ENCODE data around the gene ETFB. TPM values are rescaled to one million over a fixed set of nuclear protein-coding genes. Genes with fewer than 3 reads are reported as not detected.

Gene ETFB
- polyA plus RNA-seq, 1 donor, result 145 TPM

DNA sequence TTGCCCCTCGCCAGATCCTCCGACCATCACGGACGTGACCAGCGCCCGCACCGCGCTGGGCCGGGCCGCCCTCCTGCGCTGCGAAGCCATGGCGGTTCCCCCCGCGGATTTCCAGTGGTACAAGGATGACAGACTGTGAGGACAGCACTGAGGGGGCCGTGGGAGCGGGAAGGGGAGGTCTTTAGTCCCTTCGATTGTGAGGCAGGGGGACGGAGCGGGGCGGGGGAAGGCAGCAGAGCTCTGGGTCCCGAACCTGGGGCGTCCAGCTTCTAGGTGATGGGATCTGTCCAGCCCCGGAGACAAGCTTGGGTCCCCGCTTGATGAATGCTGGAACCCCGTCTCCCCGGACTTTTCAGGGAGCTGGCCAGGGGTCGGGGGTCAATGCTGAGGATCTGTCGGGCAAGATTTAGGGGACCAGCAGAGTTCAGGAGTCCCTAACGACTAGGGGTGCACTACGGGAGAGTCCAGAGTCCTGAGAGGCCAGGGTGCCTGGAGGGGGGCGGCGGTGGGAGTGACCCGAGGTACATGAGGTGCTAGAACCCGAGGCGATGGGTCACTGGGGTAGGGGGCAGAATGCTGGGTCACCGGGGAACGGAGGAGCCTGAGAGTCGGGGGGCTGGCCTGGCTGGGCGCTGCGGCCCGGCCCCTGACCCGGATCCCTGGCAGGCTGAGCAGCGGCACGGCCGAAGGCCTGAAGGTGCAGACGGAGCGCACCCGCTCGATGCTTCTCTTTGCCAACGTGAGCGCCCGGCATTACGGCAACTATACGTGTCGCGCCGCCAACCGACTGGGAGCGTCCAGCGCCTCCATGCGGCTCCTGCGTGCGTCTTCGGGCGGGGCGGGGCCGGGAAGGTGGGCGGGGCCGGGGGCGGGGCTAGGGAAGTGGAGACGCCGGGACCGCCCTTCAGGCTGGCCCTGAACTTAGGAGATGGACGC, 38.9 kb downstream of the ETFB start:
- DNase-seq, result peak in 1 of 2 donors; percentile 42
- WGBS (ENCODE audit: insufficient coverage, low lambda C conversion rate), result no CpG with 5 or more reads among the region's 75 CpGs
- peak overlapping the region; percentile 16 for H3K4me3 ChIP-seq (ENCODE audit: low read length)

DNA sequence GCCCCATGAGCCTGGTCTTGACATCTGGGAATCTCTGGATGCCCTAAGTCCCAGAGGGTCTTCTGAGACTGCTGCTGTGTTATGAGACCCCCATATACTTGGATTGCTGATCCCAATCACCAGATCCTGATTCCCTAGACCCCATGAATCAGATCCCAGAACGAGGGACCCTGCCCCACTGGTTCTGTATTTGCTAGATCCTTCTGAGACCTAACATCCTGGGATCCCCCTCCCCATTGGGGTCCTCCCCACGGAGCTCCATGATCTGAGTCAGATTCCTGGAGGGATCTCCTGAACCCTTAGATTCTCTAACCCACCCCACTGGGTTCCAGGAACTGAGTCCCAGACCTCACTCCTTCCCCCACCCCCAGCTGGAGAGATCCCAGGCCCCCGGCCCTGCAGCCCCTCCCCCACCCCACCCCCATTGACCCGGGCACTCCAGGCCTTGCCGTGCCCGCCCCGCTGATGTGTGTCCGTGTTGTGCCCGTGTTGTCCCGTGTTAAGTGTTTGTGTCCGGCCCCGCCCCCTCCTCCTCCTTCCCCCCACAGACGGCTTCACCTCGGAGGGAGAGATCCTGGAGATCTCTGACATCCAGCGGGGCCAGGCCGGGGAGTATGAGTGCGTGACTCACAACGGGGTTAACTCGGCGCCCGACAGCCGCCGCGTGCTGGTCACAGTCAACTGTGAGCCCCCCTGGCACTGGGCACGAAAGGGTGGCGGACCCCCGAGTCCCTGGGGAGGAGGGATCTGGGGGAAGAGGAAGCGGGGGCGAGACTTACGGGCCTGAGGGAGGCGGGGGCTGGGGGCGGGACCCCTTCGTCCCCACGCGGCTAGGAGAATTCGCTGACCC, 39.7 kb downstream of the ETFB start:
- peaks cover 7% of the 10 kb centered on the region for H3K36me3 ChIP-seq (ENCODE audit: control insufficient read depth, insufficient read depth, low read length)
- H3K9me3 ChIP-seq (ENCODE audit: control insufficient read depth, low read depth, low read length), result no peaks in the 10 kb centered on the region
- no peak for DNase-seq
- H3K27ac ChIP-seq (ENCODE audit: low read length), result no peak overlapping the region
- H3K4me3 ChIP-seq (ENCODE audit: low read length), result no peak overlapping the region
- H3K27me3 ChIP-seq (ENCODE audit: control insufficient read depth, insufficient read depth, low read length), result peaks cover 29% of the 10 kb centered on the region
- peaks cover 7% of the 10 kb centered on the region for H3K4me1 ChIP-seq (ENCODE audit: control insufficient read depth, insufficient read depth, low read length)
- no CpG with 5 or more reads among the region's 36 CpGs for WGBS (ENCODE audit: insufficient coverage, low lambda C conversion rate)

More for the DNA sequence above, 38.9 kb downstream of the ETFB start:
- Histone ChIP-seq H3K36me3 (ENCODE audit: control insufficient read depth, insufficient read depth, low read length) (peaks cover 8% of the 10 kb centered on the region), H3K4me1 (ENCODE audit: control insufficient read depth, insufficient read depth, low read length) (peaks cover 7% of the 10 kb centered on the region), H3K9me3 (ENCODE audit: control insufficient read depth, low read depth, low read length) (no peaks in the 10 kb centered on the region), H3K27ac (ENCODE audit: low read length) (no peak overlapping the region), H3K27me3 (ENCODE audit: control insufficient read depth, insufficient read depth, low read length) (peaks cover 29% of the 10 kb centered on the region)

GRCh38 chr19:51325161-51325976, 40.8 kb downstream of the ETFB start:
- WGBS (ENCODE audit: insufficient coverage, low lambda C conversion rate), result 100% methylated on average over 4 of the region's 26 CpGs
- Histone ChIP-seq H3K27ac (ENCODE audit: low read length) (no peak overlapping the region), H3K4me3 (ENCODE audit: low read length) (no peak overlapping the region), H3K4me1 (ENCODE audit: control insufficient read depth, insufficient read depth, low read length) (peaks cover 7% of the 10 kb centered on the region), H3K36me3 (ENCODE audit: control insufficient read depth, insufficient read depth, low read length) (no peaks in the 10 kb centered on the region), H3K9me3 (ENCODE audit: control insufficient read depth, low read depth, low read length) (no peaks in the 10 kb centered on the region), H3K27me3 (ENCODE audit: control insufficient read depth, insufficient read depth, low read length) (peaks cover 29% of the 10 kb centered on the region)
- DNase-seq, result no peak

DNA sequence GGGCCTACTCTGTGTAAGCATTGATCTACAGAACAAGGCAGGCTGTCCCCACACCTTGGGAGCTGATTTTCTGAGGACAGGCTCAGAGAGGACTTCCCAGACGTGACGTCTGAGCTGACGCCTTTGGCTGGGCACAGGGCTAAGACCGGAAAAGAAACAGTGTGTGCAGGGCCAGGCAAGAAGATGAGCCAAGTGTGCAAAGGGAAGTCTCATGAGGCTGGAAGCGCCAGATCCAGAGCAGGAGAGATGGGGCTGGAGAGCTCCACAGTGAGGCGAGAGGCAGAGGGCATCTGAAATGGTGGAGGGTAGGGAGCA, 42.1 kb downstream of the ETFB start:
- H3K27ac ChIP-seq (ENCODE audit: low read length), result no peak overlapping the region
- no peaks in the 10 kb centered on the region for H3K9me3 ChIP-seq (ENCODE audit: control insufficient read depth, low read depth, low read length)
- WGBS (ENCODE audit: insufficient coverage, low lambda C conversion rate), result no CpG with 5 or more reads among the region's 6 CpGs
- H3K36me3 ChIP-seq (ENCODE audit: control insufficient read depth, insufficient read depth, low read length), result no peaks in the 10 kb centered on the region
- no peak for DNase-seq
- peaks cover 29% of the 10 kb centered on the region for H3K27me3 ChIP-seq (ENCODE audit: control insufficient read depth, insufficient read depth, low read length)
- H3K4me3 ChIP-seq (ENCODE audit: low read length), result no peak overlapping the region
- peaks cover 7% of the 10 kb centered on the region for H3K4me1 ChIP-seq (ENCODE audit: control insufficient read depth, insufficient read depth, low read length)

DNA sequence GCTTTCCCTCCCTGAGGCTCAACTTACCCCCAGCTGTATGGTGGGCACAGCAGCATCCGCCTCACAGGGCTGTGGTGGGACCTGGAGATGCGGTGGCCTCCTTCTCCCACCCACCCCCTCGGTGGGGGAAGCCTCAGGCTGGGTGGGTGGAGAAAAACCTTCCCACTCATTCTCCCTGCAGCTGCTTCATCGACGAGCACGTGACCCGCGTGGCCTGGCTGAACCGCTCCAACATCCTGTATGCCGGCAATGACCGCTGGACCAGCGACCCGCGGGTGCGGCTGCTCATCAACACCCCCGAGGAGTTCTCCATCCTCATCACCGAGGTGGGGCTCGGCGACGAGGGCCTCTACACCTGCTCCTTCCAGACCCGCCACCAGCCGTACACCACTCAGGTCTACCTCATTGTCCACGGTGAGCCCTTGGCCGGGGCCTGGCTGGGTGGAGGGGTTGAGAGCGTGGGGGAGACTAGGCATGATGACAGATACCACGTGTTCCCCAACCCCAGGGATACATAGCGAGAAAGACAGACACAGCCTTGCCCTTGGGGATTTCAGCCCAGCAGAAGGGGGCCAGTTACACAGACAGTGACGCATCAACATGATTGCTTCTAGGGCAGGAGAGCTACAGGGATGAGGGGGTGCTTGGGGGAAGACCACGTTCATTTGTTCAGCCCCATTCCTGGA, 42.6 kb downstream of the ETFB start:
- no peak overlapping the region for H3K27ac ChIP-seq (ENCODE audit: low read length)
- no peak for DNase-seq
- no CpG with 5 or more reads among the region's 29 CpGs for WGBS (ENCODE audit: insufficient coverage, low lambda C conversion rate)
- H3K9me3 ChIP-seq (ENCODE audit: control insufficient read depth, low read depth, low read length), result no peaks in the 10 kb centered on the region
- H3K27me3 ChIP-seq (ENCODE audit: control insufficient read depth, insufficient read depth, low read length), result peaks cover 27% of the 10 kb centered on the region
- peaks cover 7% of the 10 kb centered on the region for H3K4me1 ChIP-seq (ENCODE audit: control insufficient read depth, insufficient read depth, low read length)
- H3K36me3 ChIP-seq (ENCODE audit: control insufficient read depth, insufficient read depth, low read length), result no peaks in the 10 kb centered on the region
- no peak overlapping the region for H3K4me3 ChIP-seq (ENCODE audit: low read length)

GRCh38 chr19:51321799-51322198, 44.4 kb downstream of the ETFB start:
- H3K36me3 ChIP-seq (ENCODE audit: control insufficient read depth, insufficient read depth, low read length), result no peaks in the 10 kb centered on the region
- DNase-seq, result no peak
- no peaks in the 10 kb centered on the region for H3K4me1 ChIP-seq (ENCODE audit: control insufficient read depth, insufficient read depth, low read length)
- peaks cover 10% of the 10 kb centered on the region for H3K27me3 ChIP-seq (ENCODE audit: control insufficient read depth, insufficient read depth, low read length)
- no peak overlapping the region for H3K27ac ChIP-seq (ENCODE audit: low read length)
- H3K9me3 ChIP-seq (ENCODE audit: control insufficient read depth, low read depth, low read length), result no peaks in the 10 kb centered on the region
- WGBS (ENCODE audit: insufficient coverage, low lambda C conversion rate), result no CpG with 5 or more reads among the region's 14 CpGs
- H3K4me3 ChIP-seq (ENCODE audit: low read length), result no peak overlapping the region

GRCh38 chr19:51320280-51320657, 45.9 kb downstream of the ETFB start:
- WGBS (ENCODE audit: insufficient coverage, low lambda C conversion rate), result no CpG with 5 or more reads among the region's 14 CpGs

DNA sequence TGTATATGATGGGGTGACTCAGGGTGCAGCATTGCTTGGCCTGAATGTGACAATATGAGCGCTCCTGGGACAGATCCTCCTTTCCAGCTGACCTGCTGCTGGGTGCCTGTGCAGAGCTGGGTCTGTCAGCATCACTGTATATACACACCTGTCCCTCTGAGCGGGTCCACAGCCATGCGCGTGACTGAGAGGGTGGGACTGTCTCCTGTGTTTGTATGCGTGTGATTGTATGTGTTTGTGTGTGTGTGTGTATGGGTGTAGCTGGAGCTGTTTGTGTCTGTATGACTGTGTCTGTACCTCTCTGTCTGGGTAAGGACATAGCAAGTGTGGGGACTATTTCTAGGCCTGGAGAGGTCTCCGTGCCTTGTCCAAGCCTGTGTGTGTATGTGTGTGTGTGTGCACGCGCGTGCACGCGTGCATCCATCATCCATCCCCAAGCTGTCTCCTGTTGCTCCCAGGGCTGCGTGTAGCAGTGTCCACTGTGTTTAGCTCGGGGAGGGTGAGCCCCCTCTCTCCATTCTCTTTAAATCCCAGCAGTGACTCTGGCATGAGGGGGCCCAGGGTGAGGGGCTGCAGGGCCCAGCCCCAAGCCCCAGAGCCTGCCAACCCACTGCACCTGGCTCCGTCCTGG, 46.4 kb downstream of the ETFB start:
- Histone ChIP-seq H3K4me3 (ENCODE audit: low read length) (no peak overlapping the region), H3K4me1 (ENCODE audit: control insufficient read depth, insufficient read depth, low read length) (no peaks in the 10 kb centered on the region), H3K36me3 (ENCODE audit: control insufficient read depth, insufficient read depth, low read length) (no peaks in the 10 kb centered on the region), H3K27me3 (ENCODE audit: control insufficient read depth, insufficient read depth, low read length) (peaks cover 2% of the 10 kb centered on the region), H3K9me3 (ENCODE audit: control insufficient read depth, low read depth, low read length) (no peaks in the 10 kb centered on the region), H3K27ac (ENCODE audit: low read length) (no peak overlapping the region)
- WGBS (ENCODE audit: insufficient coverage, low lambda C conversion rate), result no CpG with 5 or more reads among the region's 14 CpGs
- no peak for DNase-seq

More at GRCh38 chr19:51320280-51320657, 45.9 kb downstream of the ETFB start:
- H3K27me3 ChIP-seq (ENCODE audit: control insufficient read depth, insufficient read depth, low read length), result peaks cover 2% of the 10 kb centered on the region
- DNase-seq, result no peak
- H3K4me3 ChIP-seq (ENCODE audit: low read length), result no peak overlapping the region
- H3K36me3 ChIP-seq (ENCODE audit: control insufficient read depth, insufficient read depth, low read length), result no peaks in the 10 kb centered on the region
- no peaks in the 10 kb centered on the region for H3K9me3 ChIP-seq (ENCODE audit: control insufficient read depth, low read depth, low read length)
- H3K4me1 ChIP-seq (ENCODE audit: control insufficient read depth, insufficient read depth, low read length), result no peaks in the 10 kb centered on the region
- no peak overlapping the region for H3K27ac ChIP-seq (ENCODE audit: low read length)

- H3K4me3 ChIP-seq (ENCODE audit: low read length), result no peak overlapping the region
- no CpG with 5 or more reads among the region's 23 CpGs for WGBS (ENCODE audit: insufficient coverage, low lambda C conversion rate)
- H3K4me1 ChIP-seq (ENCODE audit: control insufficient read depth, insufficient read depth, low read length), result no peaks in the 10 kb centered on the region
- DNase-seq, result no peak
- no peaks in the 10 kb centered on the region for H3K36me3 ChIP-seq (ENCODE audit: control insufficient read depth, insufficient read depth, low read length)
- H3K27me3 ChIP-seq (ENCODE audit: control insufficient read depth, insufficient read depth, low read length), result peaks cover 2% of the 10 kb centered on the region
- no peaks in the 10 kb centered on the region for H3K9me3 ChIP-seq (ENCODE audit: control insufficient read depth, low read depth, low read length)
- no peak overlapping the region for H3K27ac ChIP-seq (ENCODE audit: low read length)
These were observed 47.2 kb downstream of the ETFB start for GRCh38 chr19:51318687-51319648.
